Osteoblast (primary cell): ENCODE data around the gene TRMT2A. TPM values are rescaled to one million over a fixed set of nuclear protein-coding genes. Genes with fewer than 3 reads are reported as not detected.

Experiments
- DNase-seq: peaks from one replicate; pipeline ENCODE4 v3.0.0; 2011; ENCODE audit warnings: low spot score, mixed read lengths; ENCODE audit not compliant: insufficient read length; ENCODE audit errors: missing footprints
- H2AFZ ChIP-seq: 2 replicates; pipeline ENCODE4 v1.6.0; 2011; ENCODE audit warnings: mild to moderate bottlenecking, low read length
- H3K27ac ChIP-seq: 2 replicates; pipeline ENCODE4 v1.5.1; 2011; ENCODE audit warnings: mild to moderate bottlenecking, low read depth, low read length, moderate library complexity
- H3K27me3 ChIP-seq: 2 replicates; pipeline ENCODE4 v1.6.0; 2012; ENCODE audit warnings: mild to moderate bottlenecking, control low read depth, inconsistent platforms, low read length, moderate library complexity; ENCODE audit not compliant: insufficient read depth
- H3K36me3 ChIP-seq: 2 replicates; pipeline ENCODE4 v1.5.1; 2011; ENCODE audit warnings: mild to moderate bottlenecking, low read length, control low read depth, moderate library complexity; ENCODE audit not compliant: insufficient read depth
- H3K4me1 ChIP-seq: 2 replicates; pipeline ENCODE4 v1.5.1; 2011; ENCODE audit warnings: mild to moderate bottlenecking, low read length, control low read depth, moderate library complexity; ENCODE audit not compliant: insufficient read depth
- H3K4me2 ChIP-seq: 2 replicates; pipeline ENCODE4 v1.6.0; 2011; ENCODE audit warnings: mild to moderate bottlenecking, low read length; ENCODE audit not compliant: insufficient read depth
- H3K4me3 ChIP-seq: fragments of 200-600 bp; sonication (generic); 3 replicates; pipeline ENCODE4 v1.5.1; 2012; ENCODE audit warnings: mild to moderate bottlenecking, low read length, inconsistent platforms; ENCODE audit not compliant: insufficient read depth
- H3K79me2 ChIP-seq: 2 replicates; pipeline ENCODE4 v1.6.0; 2012; ENCODE audit warnings: mild to moderate bottlenecking, low read length, control low read depth, inconsistent platforms; ENCODE audit not compliant: insufficient read depth
- H3K9me3 ChIP-seq: 2 replicates; pipeline ENCODE4 v1.5.1; 2011; ENCODE audit warnings: low read depth, low read length, control low read depth
- H4K20me1 ChIP-seq: 2 replicates; pipeline ENCODE4 v1.6.0; 2012; ENCODE audit warnings: mild to moderate bottlenecking, low read length, control low read depth; ENCODE audit not compliant: insufficient read depth
- CTCF ChIP-seq: IDR thresholded peaks from 2 replicates; pipeline ENCODE4 v1.5.1; 2011; ENCODE audit warnings: mild to moderate bottlenecking, low read depth, low read length, moderate library complexity; ENCODE audit errors: extremely low read depth
- total RNA-seq: library from RNA; depleted of rRNA; stranded (reverse); fragments of >200 nt; gene quantifications from 2 replicates; pipeline ENCODE4 v1.2.3, GENCODE V29; 2012

Gene TRMT2A
- total RNA-seq, 1 donor = 43.8 TPM

GRCh38 chr22:20159076-20159475 lies 42.0 kb upstream of the TRMT2A start:
- Histone ChIP-seq H3K4me1 (peaks cover 3% of the 10 kb centered on the region), H4K20me1 (peaks cover 10% of the 10 kb centered on the region), H3K36me3 (no peaks in the 10 kb centered on the region), H3K27me3 (no peaks in the 10 kb centered on the region), H3K9me3 (no peaks in the 10 kb centered on the region), H3K79me2 (no peaks in the 10 kb centered on the region), H3K4me2 (no peak overlapping the region), H3K4me3 (no peak overlapping the region), H3K27ac (no peak overlapping the region), H2AFZ (no peak overlapping the region)
- TF ChIP-seq CTCF = no peak
- no peak for DNase-seq

GRCh38 chr22:20158391-20159036 lies 41.5 kb upstream of the TRMT2A start:
- no peak overlapping the region for H3K27ac ChIP-seq
- no peak overlapping the region for H3K4me2 ChIP-seq
- H3K79me2 ChIP-seq = no peaks in the 10 kb centered on the region
- no peak overlapping the region for H3K4me3 ChIP-seq
- H3K36me3 ChIP-seq = no peaks in the 10 kb centered on the region
- TF ChIP-seq CTCF = no peak
- no peaks in the 10 kb centered on the region for H3K9me3 ChIP-seq
- peaks cover 10% of the 10 kb centered on the region for H4K20me1 ChIP-seq
- DNase-seq = no peak
- H3K4me1 ChIP-seq = peaks cover 3% of the 10 kb centered on the region
- no peak overlapping the region for H2AFZ ChIP-seq
- no peaks in the 10 kb centered on the region for H3K27me3 ChIP-seq

GRCh38 chr22:20157430-20158183 lies 40.6 kb upstream of the TRMT2A start:
- Histone ChIP-seq H3K79me2 (no peaks in the 10 kb centered on the region), H3K27ac (no peak overlapping the region), H3K27me3 (no peaks in the 10 kb centered on the region), H3K4me3 (no peak overlapping the region), H2AFZ (no peak overlapping the region), H3K36me3 (no peaks in the 10 kb centered on the region), H4K20me1 (peaks cover 10% of the 10 kb centered on the region), H3K4me2 (no peak overlapping the region), H3K4me1 (peaks cover 3% of the 10 kb centered on the region), H3K9me3 (no peaks in the 10 kb centered on the region)
- no peak for DNase-seq
- no peak for TF ChIP-seq CTCF
